Effector CD4-positive, alpha-beta T cell (primary cell): ENCODE measurements around the gene CCDC9B.

Source experiments
- DNase-seq: peaks from one replicate; pipeline ENCODE4 v3.0.0-alpha.2; 2020

Gene CCDC9B

DNA sequence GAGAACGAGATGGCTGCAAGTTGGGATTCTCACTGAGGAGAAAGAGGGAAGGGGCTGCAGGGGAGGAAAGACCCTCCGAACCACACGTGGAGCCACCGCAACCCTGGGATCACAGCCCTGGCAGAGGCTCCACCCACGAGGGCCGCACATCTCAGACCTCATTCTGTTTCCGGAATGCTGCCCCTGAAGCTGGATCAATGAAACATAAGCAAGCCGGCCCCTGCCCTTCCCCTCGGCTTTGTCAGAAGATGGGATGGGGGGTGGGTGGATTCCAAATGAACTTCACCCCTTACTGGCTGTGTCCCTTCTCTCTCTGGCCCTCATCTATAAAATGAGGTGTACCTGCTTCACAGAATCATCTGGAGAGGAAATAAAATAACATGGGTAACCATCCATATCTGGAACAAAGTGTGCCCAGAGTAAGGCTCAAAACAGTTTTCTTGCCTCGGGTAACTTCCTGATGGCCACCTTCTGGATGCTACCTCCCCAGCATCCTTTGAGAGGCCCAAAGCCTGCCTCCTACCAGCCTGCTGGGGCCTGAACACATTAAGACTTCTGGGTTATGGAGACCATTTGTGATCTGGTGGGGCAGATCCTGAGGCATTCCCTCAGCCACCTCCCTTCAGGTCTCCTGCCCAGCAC is 4.6 kb upstream of the CCDC9B start:
- no peak for DNase-seq

DNA sequence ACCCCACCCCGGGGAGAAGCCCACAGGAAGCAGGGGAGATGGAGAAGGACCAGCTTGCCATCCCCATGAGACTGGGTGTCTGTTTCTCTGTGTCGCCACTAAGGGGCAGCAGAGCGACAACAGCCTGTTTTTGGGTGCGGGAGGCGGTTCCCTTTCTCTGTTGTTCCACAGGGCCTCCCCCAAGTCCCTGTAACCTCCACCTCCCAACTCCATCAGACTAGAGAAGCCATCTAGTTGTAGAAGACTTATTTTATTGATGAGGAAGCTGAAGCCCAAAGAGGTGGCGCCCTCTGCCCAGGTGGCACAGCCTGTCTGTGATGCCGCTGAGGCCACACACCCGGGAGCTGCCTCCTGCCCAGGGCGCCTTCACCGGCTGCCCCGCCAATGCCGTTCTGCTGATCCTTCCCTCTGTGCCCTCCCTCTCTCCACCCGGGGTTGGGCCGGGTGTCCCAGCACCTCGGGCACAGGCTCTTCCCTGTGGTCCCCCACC is 3.9 kb upstream of the CCDC9B start:
- peak; percentile 65 for DNase-seq

DNA sequence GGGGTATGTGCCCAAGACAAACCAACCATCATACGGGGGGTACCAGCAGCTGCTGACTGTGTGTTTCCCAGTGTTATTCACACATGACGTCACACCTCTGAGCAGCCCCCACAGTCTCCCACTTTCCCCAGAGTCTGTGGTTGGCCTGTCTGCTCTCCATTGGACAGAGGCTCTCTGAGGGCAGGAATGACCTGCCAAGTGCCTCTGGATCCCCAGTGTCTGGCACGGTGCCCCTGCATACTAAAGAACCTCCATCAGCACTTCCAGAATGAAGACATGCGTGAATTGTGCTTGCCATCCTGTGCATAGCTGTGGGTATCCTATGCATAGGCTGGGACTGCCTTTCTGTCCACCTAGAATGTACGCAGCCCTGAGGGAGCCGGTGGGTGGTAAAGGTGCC is 3.5 kb upstream of the CCDC9B start:
- no peak for DNase-seq

DNA sequence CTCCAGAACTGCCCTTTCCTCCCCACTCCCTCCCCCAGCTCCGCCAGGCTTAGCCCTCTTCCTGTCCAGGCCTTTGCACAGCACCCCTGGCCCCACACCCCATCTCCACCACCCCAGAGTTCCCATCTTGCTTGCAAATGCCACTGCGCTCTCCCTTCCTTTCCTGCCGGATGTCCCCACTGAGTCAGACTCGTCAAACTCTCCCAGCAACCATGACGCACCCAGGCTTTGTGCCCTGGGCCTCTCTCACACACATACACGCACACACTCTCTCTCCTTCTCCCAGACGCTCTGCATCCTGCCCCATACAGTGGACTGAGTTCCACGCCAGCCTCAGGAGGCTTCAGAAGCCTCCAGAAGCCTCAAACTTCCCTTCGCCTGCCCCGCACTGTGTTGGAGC is 2.8 kb upstream of the CCDC9B start:
- DNase-seq: no peak

DNA sequence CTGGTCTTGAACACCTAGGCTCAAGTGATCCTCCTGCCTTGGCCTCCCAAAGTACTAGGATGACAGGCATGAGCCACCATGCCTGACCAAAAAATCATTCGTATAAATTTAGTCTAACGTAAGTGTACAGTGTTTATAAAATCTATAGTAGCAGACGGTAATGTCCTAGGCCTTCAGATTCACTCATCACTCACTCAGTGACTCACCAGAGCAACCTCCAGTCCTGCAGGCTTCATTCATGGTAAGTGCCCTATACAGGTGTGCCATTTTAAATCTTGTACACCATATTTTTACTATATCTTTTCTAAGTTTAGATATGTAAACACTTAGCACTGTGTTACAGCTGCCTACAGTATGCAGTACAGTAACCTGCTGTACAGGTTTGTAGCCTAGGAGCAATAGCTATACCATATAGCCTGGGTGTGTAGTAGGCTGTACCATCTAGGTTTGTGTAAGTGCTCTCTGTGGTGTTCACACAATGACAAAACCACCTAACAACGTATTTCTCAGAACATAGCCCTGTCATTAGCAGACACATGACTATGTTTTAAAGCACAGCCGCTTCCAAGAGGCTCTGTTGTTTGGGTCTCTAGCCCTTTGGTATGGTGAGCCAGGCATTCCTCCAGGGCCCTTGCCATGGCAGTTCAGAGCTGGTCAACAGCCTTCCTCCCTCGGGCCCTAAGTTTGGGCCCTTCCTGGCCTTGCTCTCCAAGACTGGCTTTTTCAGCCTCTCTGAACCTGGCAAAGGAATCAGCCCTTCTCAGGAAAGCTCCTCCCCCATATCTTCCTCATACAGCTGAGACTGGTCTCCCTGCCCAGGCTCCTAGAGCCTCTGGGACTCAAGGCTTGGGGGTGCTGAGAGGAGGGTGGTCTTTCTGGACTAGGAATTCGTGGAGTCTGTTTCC is 1.9 kb upstream of the CCDC9B start:
- DNase-seq: no peak

DNA sequence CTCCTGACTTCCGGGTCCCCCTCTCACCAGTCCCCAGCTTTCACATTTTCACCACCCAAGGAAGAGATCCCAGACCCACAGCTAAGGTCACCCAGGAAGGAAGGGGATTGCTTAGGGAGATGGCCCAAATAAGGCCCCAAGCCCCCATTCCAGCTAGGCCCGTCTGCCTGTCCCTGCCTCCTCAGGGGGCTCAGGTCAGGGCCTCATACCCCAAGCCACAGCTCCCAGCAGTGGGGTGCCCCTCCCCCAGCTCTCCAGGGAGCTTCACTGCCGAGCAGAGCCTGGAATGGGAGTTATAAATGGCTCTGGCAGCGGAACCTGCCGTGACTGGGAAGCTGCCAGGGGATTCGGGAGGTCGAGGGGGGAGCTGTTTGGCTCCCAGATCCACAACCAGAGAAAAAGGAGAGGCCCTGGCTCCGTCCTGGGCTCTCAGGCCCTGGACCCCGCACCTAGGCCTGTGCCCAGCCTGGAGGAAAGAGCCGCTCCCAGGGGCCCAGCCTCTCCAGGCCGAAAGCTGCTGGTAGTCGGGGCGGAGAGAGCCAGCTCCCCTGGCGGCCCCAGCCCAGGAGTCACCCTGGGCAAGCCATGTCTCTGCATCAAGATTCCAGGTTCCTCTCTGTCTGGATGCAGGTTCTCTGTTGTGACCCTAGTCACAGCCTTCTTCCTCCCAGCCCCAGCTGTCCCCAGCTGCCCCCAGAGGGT is 550 bp downstream of the CCDC9B start:
- no peak for DNase-seq

DNA sequence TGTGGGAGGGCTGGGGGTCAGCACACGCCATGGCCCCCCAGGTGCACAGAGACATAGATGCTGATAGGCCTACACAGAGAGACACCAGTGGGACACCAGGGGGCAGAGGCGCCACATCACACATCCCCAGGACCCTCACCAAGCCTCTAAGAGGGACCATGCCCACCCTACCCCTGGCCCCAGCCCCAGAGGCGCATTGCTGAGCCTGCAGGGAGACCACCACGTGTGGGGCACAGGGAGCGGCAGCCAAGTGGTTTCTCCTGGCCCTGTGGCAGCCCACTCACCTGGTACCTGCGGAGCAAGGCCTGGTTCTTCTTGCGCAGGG is 1.2 kb downstream of the CCDC9B start:
- no peak for DNase-seq

DNA sequence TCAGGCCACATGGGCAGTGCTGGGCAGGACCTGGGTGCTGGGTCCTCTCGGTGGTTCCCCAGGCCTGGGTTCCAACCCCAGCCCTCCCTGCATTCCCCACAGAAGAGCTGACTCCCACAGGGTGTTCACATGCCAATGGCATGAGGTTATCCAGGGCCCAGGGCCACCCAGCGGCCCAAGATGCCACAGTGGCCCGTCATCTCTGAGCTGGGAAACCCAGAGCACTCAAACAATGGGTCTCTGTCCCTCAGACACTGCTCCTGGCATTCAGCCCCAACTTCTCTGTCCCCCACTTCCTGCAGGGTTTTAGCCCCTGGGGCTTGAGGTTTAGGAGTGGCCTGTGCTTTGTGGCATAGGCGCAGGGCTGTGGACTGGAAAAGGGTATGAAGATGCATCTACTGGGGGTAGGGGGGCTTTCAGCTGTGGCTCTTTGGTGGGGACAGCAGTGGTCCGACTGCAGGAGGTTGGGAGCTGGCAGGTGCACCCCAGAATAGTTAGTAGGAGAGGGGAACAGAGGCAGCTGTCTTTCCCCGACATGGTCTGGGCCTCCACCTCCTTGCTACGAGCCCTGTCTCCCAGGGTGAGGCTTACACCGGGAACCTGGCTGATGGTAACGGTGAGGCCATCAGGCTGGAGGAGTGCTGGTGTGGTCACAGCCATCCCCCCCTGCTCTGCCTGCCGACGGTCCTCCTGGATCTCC is 1.7 kb downstream of the CCDC9B start:
- DNase-seq: no peak

DNA sequence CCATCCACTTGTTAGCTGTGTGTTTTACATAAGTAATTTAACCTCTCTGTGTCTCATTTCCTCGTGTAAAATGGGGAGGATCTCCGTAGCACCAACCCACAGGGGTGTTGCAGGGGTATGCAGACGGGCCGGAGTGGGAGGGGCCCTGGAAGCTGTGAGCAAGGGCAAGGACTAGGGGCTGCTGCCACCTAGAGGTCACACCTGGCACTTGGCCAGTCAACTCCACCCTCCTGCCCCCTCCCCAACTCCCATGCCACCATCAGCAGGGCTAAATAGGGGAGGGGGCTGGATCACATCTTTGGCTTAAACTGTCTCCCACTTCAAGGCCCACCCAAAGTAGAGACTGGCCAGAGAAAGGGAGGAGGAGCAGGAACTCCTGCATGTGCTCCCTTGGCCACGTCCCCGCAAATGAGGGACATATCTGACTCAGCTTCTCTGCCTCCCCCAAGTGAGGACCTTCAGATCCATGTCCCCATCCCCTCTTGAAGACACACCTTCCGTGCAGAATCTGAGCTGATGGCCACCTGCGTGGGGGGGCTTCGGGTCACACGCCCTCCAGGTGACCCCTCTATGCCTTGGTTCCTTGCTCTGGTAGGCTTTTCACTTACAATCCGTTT is 2.6 kb downstream of the CCDC9B start:
- peak; percentile 71 for DNase-seq

DNA sequence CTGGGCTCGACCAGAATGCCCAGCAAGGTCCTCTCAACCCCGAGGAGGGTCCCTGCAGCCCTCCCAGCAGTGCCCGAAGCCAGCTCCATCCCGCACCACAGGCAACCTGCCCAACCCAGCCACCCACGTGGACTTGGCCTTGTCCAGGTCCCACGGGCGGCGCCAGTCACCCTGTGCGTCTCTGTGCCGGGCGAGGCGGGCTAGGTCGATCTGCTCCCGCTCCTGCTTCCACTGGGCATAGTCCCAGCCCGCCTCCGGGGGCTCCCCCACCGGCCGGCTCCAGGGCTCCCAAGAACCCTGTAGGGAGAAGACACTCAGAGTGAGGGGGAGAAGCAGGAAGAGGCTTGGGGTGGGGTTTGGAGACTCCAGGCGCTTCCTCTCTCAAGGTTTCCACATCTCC is 3.1 kb downstream of the CCDC9B start:
- DNase-seq: no peak

DNA sequence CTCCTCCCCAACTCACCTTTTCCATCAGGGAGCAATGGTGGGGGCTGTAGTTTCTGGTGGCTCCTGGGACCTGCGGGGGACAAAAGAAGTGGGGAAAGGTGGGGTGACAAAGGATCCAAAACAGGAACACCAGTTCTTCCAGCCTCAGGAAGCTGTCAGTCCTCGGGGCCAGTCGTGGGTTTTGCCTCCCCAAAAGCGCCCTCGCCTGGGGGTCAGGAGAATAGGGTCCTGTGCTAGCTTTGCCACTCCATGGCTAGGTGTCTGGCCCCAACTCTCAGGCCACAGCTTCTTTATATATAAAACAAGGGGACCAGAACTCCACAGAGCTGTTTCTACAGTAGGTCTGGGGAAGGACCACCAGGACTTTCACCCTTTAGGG is 4.0 kb downstream of the CCDC9B start:
- no peak for DNase-seq

DNA sequence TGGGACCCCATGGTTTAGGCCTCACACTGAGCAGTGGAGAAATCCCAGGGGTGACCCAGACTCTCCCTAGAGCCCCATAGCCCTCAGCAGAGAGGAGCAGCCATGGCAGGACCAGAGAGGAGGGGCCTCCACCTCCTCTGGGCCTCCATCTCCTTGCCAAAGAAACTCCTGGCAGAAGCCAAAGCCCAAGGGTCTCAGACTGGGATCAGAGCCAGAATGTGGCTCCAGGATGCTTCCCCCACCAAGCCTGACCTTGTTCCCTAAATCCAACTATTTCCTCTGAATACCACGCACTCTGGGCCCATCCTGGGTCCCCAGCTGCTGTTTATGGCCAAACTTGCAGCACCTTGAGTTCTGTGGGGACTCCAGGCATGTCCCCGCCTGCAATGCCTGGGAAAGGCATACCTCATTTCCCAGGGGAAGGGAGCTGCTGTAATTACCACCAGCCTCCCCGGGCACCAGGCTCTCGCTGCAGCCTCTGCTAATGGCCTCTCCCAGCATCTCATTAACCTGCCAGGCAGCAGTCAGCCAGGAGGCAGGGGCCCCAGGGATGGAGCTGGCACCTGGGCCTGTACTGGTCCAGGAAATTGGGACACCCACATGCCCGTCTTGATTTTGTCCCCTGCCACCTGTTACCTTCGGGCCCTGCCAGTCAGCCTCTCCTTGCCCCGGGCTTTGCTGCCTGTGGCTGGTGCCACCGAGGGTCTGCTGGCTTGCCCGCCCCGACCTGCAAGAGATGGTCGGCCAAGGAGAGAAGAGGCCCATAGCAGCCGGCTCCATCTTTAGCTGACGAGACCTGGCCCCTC is 4.6 kb downstream of the CCDC9B start:
- DNase-seq: no peak

DNA sequence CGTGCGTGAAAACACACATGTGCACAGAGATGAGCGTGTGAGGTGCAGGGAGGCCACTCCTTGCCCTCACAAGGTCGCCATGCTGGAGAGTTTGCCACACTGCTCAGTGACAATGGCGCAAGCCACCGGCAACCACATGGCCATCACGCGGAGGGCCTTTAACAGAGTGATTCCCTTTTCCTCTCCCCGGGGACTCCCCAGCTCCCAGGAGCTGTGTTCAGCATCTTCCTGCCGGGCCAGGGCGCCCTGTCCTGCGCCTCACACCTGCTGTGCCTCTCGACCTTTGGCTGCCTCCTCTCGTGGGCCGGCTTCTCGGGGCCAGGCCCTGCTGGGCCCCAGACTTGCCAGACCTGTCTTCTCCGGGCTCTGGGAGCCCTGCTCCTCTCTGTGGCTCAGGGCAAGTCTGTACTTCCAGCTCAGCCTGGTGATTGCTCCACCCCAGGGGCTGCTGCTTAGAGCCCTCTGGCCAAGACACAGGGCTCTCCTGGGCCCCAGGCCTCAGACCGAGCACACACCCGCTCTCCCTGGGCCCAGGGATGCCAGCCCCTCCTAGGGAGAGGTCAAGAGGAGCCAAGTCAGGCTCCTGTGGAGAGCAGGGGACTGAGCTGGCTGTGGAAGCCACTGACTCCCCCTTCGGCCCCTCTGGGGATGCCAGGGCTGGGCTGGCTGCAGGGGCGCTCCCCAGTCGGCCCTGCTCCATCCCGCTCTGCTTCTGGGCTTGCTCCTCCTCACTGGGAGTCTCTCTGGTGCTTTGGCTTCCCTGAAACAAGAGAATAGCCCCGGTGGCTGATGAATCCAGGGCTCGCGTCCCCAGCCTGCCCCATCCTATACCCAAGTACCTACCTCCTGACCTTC is 5.6 kb downstream of the CCDC9B start:
- DNase-seq: no peak

DNA sequence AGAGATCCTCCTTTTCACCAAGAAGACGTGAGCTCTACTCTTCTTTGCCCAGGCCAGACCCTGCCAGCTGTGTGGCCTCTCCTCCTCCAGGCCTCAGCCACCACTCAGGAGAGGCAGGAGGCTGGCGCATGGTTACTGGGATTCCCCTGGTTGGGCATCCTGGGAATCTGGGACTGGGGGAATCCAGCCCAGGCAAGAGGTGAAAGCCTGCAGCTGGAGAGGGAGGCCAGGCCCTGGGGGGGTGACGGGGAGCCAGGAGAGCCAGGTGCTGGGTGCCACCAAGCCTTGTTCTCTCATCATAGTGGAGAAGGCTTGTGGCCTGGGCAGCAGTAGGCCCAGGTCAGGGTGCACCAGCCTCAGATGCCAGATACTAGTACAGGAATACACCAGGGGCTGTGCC is 6.2 kb downstream of the CCDC9B start:
- no peak for DNase-seq

DNA sequence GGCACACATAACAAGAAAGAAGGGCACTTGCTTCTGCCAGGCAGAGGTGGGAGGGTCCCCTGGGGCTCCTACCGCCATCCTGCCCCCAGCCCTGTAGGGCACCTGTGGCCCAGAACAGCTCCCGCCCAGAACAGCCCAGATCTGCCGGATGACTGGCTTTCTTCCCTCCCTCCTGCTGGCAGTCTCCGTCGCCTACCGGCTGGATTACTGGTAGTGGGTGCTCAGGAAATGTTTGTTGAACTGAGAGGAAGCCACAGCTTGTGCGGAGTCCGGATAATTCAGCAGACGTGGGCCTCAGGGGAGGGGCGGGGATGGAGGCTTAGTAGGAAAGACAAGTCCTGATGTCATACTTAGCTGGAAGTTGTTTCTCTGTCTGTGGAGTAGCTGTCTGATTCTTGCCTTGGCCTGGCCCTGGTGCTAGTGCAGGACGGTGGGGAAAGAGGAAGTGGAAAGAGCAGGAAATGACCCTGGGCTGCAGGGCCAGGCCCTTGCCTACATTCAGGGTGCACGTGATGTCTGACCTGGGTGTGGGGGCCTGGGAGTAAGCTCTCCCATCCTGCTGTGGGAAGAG is 6.7 kb downstream of the CCDC9B start:
- no peak for DNase-seq

DNA sequence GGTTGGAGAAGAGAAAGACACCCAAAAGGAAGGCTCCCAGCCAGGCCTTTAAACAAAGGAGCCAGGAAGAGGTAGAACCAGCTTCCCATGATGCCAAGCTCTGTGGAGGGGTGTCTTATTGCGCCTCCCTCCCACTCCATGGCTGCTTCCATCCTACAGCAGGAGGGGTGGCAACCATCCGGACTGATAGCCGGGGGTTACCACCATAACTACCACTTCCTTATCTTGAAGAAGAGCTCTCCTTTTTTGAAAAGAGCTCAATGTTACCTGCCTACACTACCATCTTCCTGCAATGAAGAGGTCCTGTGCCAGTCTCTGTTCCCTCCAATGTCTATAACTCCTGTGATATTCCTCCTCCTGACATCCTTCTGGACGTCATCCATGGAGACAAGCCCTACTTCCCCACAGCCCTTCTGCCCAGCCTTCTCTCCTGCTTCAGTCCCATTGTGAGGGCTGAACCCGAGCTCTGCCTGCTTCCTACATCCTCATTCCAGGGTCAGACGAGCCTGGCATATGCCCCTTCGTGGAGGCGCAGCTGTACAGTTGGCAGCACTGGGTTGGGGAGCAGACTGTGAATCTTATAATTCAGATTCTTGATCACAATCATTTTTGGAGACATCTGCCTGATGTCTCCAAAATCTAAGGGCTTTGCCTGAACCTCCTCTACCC is 8.5 kb downstream of the CCDC9B start:
- DNase-seq: no peak

DNA sequence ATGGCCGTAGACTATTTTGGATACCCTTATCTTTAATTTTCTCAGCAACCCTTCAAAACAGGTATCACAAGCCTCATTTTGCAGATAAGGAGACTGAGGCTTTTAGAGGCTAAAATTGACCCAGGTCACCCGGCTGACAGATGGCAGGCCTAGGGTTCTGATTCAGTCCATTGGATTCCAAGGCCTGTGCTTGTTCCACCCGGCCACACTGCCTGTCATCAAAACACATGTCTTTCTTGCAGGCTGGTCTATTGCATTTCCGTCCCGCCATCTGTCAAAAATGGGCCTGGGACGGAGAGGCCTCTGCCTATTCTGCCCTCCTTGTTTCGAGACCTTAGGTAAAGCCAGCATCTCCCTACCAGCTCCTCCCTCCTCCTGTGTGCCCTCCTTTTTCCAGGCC is 9.1 kb downstream of the CCDC9B start:
- DNase-seq: no peak

DNA sequence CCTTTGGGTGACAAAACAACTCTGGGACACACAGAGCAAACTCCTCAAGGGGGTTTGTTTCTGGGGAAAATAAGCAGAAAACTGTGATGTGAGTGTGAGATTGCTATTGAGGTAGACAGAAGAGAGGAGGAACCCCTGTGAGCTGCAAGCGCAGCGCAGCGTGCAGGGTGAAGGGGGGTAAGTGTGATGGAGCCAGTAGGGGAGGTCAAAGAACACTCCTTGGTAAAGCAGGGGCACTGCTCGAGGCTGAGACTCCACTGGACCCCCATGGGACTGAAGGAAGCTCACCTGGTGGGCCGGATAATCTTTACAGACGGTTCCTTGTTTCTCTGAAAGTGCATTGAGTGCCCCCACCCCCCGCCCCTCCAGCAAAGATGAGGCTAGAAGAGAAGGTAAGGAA is 9.7 kb downstream of the CCDC9B start:
- DNase-seq: no peak

DNA sequence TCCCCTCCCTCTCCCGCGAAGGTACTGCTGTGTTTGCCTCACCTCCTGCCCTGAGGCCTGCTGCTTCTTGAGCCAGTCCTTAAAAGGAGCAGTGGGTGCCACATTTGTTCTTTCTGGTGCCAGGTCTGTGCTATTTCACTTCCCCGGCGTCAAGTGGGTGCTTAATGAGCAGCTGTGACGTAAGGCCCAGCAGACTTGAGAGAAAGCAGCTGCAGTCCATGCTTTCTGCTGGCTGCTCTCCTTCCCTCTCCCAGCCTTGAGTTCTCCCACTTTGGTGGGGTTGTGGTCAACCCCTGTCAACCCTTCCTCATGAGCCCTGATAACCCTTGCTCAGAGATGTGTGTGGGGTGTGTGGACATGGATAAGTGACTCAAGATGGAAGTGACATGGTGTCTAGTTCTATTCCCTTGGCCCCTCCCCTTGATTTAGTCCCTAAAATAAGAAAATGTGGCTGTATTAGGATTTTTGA is 10.3 kb downstream of the CCDC9B start:
- no peak for DNase-seq

DNA sequence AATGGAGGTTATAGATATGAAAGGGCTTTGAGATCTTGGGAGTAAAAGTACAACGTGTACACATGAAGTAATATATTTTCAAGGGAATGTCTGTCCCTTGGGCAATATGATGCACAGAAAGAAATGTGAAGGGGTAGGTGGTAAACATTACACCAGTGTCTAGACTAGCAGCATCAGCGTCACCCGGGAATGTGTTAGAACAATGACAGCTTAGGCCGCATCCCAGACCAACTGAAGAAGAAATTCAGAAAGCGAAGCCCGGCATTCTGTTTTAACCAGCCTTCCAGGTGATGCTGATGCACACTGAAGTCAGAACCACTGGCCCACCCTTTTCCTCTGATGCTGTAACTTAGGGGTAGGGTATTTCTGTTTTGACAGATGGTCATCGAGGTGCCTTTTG is 10.9 kb downstream of the CCDC9B start:
- DNase-seq: no peak
